T-cell (primary cell): ENCODE results near the gene MECP2. TPM values are rescaled to one million over a fixed set of nuclear protein-coding genes. Genes with fewer than 3 reads are reported as not detected.
A peak's percentile ranks its signal among the peaks of the same experiment; 100 is the strongest.

Experiments used
- ATAC-seq, 4 experiments: fragments of 200-7000 bp in 3 of 4; fragments of 150-1000 bp in 1 of 4; cut with Tn5 transposase; replicated peaks in 1 of 4; 1 replicate in 3 of 4; 2 replicates in 1 of 4; pipeline ENCODE4 v1.10.0; 2021; ENCODE audit warnings: moderate library complexity in 3 of 4, mild to moderate bottlenecking in 2 of 4, moderate number of reproducible peaks in 1 of 4
- CTCF ChIA-PET, 2 donors: fragments of 300-600 bp; sonication (Branson Sonifier 250); formaldehyde crosslinking; loops; one replicate each; lab custom pipeline; 2022; ENCODE audit warnings: antibody characterized with exemption in 2 of 2; lab: Charles Lee
- POLR2A ChIA-PET, 2 donors: fragments of 300-600 bp; sonication (Branson Sonifier 250); formaldehyde crosslinking; loops; one replicate each; lab custom pipeline; 2022; ENCODE audit warnings: antibody characterized with exemption in 2 of 2; lab: Charles Lee
- DNase-seq, 35 experiments: peaks; one replicate each; pipeline versions ENCODE4 v3.0.0 to v3.0.0-alpha.2; 2013 to 2023
- H3K27ac ChIP-seq: one replicate; pipeline ENCODE4 v1.5.1; 2013; ENCODE audit warnings: low read length
- H3K27me3 ChIP-seq, 2 experiments: replicated peaks in 1 of 2; 1 replicate in 1 of 2; 2 replicates in 1 of 2; pipeline versions ENCODE4 v1.6.1 to v1.7.0; 2013; ENCODE audit warnings: low read length in 1 of 2, mixed read lengths in 1 of 2; ENCODE audit not compliant: control insufficient read depth in 2 of 2, insufficient read depth in 2 of 2; ENCODE audit errors: extremely low read depth in 1 of 2
- H3K36me3 ChIP-seq, 2 donors: 1 replicate in 1 of 2; 2 replicates in 1 of 2; pipeline versions ENCODE4 v1.6.1 to v1.7.0; 2013; ENCODE audit warnings: low read length in 1 of 2; ENCODE audit not compliant: control insufficient read depth in 2 of 2, insufficient read depth in 1 of 2; ENCODE audit errors: extremely low read depth in 1 of 2
- H3K4me1 ChIP-seq, 2 experiments: 1 replicate in 1 of 2; 2 replicates in 1 of 2; pipeline versions ENCODE4 v1.6.1 to v1.7.0; 2013; ENCODE audit warnings: low read length in 2 of 2, mixed read lengths in 1 of 2; ENCODE audit not compliant: insufficient read depth in 2 of 2, control insufficient read depth in 1 of 2; ENCODE audit errors: extremely low read depth in 1 of 2
- H3K4me3 ChIP-seq, 2 donors: 1 replicate in 1 of 2; 2 replicates in 1 of 2; pipeline versions ENCODE4 v1.5.1 to v1.7.0; 2013; ENCODE audit warnings: mild to moderate bottlenecking in 2 of 2, low read length in 1 of 2, moderate library complexity in 1 of 2; ENCODE audit not compliant: control insufficient read depth in 1 of 2; ENCODE audit errors: extremely low read depth in 1 of 2
- H3K9me3 ChIP-seq: 2 replicates; pipeline ENCODE4 v1.7.0; 2013
- H3K27ac Mint-ChIP-seq, 2 donors: one replicate each; pipeline ENCODE4 v1.8.0; 2020 to 2021; ENCODE audit warnings: mild to moderate bottlenecking in 2 of 2, mixed read lengths in 2 of 2
- H3K27me3 Mint-ChIP-seq, 2 donors: one replicate each; pipeline ENCODE4 v1.8.0; 2021 to 2022; ENCODE audit warnings: mixed read lengths in 2 of 2
- H3K36me3 Mint-ChIP-seq: one replicate; pipeline ENCODE4 v1.8.0; 2021; ENCODE audit warnings: mixed read lengths
- H3K4me1 Mint-ChIP-seq, 3 donors: one replicate each; pipeline ENCODE4 v1.8.0; 2020 to 2022; ENCODE audit warnings: mixed read lengths in 3 of 3, mild to moderate bottlenecking in 1 of 3
- H3K4me3 Mint-ChIP-seq, 3 donors: one replicate each; pipeline ENCODE4 v1.8.0; 2020 to 2022; ENCODE audit warnings: mild to moderate bottlenecking in 3 of 3, mixed read lengths in 3 of 3, moderate library complexity in 3 of 3
- H3K9me3 Mint-ChIP-seq, 3 donors: one replicate each; pipeline ENCODE4 v1.8.0; 2020 to 2022; ENCODE audit warnings: mixed read lengths in 3 of 3
- WGBS: methylation state at CpG from one replicate; pipeline ENCODE4 v1.1.5; 2013; ENCODE audit warnings: missing lambda C conversion rate; ENCODE audit not compliant: insufficient coverage; 5-methylcytosine and 5-hydroxymethylcytosine counted together
- total RNA-seq, 35 experiments: library from RNA in 6 of 35; stranded (reverse) in 6 of 35; fragments of 120-200 nt in 1 of 35; gene quantifications; one replicate each; pipeline versions ENCODE4 v1.2.1 to v1.2.4 and lab custom pipeline; 2013 to 2026

MECP2 gene
- total RNA-seq, 5 donors from 2014 or later (not counting 1 experiment from before 2014, with no cell fraction given): 84.9 to 129 (median 100) TPM

- ATAC-seq (no peak), DNase-seq (no peak)
- no peaks in the 10 kb centered on the region for H3K27me3 ChIP-seq
- WGBS: 12% methylated on average over 5 of the region's 9 CpGs
- H3K27ac Mint-ChIP-seq: peak overlapping the region; percentile 92 to 94
- peaks cover 5 to 19% (median 19%) of the 10 kb centered on the region in 3 donors for H3K4me1 Mint-ChIP-seq
- no peaks in the 10 kb centered on the region for H3K9me3 Mint-ChIP-seq
- H3K36me3 Mint-ChIP-seq: peaks cover 3% of the 10 kb centered on the region
- no peaks in the 10 kb centered on the region for H3K9me3 ChIP-seq
- peaks cover 2 to 22% of the 10 kb centered on the region in 2 donors for H3K36me3 ChIP-seq
- peak overlapping the region; percentile 74 for H3K27ac ChIP-seq
- CTCF ChIA-PET: interaction anchor here in 1 of 2 donors (0.6 kb wide), 1 partner anchor 20 kb away, joined by 3 read pairs; no protein-coding TSS in a partner anchor
- H3K4me3 ChIP-seq: peak overlapping the region; percentile 11 to 54
- POLR2A ChIA-PET: interaction anchor here in 1 of 2 donors (0.5 kb wide), 1 partner anchor 69 kb away, joined by 3 read pairs; no protein-coding TSS in a partner anchor
- H3K4me3 Mint-ChIP-seq: peak overlapping the region; percentile 80 to 88 (median 87)
- H3K27me3 Mint-ChIP-seq: peaks cover 0 to 8% of the 10 kb centered on the region in 2 donors
- peaks cover 0 to 42% of the 10 kb centered on the region in 2 experiments for H3K4me1 ChIP-seq
Measured at GRCh38 chrX:154020536-154021115, 76.9 kb downstream of the MECP2 start.

DNA sequence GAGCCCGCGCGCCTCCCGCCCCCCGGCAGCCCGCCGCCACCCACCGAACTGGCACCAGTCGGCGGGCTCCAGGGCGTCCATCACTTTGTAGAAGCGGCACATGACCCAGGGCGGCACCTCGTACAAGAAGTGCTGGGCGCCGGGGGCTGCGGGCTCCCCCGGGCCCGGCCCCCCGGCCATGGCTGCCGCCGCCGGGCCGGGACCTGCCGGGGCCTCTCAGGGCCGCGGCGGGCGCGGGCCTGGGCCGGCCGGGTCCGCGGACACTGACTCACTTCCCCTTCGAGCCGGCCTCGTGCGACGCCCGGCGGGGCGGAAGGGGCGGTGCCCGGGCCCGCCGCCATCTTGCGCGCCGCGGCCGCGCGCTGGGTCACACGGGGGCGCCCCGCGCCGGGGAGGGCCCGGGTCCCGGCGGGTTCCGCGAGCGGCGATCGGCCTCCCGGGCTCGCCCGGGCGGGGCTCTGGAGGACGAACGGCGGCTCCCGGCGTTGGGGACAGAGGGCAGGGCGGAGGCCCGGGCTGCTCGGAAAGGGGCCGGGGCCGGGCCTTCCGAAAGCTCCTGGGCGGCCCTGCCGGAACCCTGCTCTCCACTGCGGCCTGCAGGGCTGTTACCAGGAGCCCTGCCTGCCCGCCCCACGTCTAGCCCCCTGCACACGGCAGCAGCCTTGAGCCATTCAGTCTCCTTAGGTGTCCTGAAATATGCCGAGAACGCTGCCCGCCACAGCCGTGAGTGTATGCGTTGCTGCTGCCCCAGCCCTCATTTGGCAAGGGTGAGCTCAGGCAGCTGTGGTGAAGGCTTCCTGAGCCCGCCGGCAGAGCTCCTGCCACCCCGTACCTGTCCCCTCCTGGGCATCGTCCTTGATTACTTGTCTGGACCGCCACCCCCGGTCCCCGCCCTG is 77.6 kb downstream of the MECP2 start, which contains the start of gene IRAK1:
IRAK1 (minus strand) TSS at position 270 of the 896 bp plus-strand sequence; CDS start at position 180, 90 bp downstream.
- Mint-ChIP-seq H3K36me3 (peaks cover 3% of the 10 kb centered on the region), H3K27me3 (peaks cover 0 to 8% of the 10 kb centered on the region in 2 donors), H3K4me1 (peaks cover 5 to 23% (median 22%) of the 10 kb centered on the region in 3 donors), H3K4me3 (peak within 1 kb of the TSS; percentile 80 to 88 (median 87)), H3K27ac (peak within 1 kb of the TSS; percentile 92 to 94), H3K9me3 (no peaks in the 10 kb centered on the region)
- 0% methylated on average over 71 of the region's 99 CpGs for WGBS
- H3K27ac ChIP-seq: peak within 1 kb of the TSS; percentile 74
- H3K9me3 ChIP-seq: no peaks in the 10 kb centered on the region
- POLR2A ChIA-PET: no interaction called here
- H3K4me3 ChIP-seq: peak within 1 kb of the TSS; percentile 49 to 55
- peak; percentile 80 to 83 (median 81) for ATAC-seq
- peaks cover 0 to 46% of the 10 kb centered on the region in 2 experiments for H3K4me1 ChIP-seq
- peak in 25 of 35 experiments; percentile 13 to 70 (median 26) for DNase-seq
- H3K36me3 ChIP-seq: peaks cover 2 to 20% of the 10 kb centered on the region in 2 donors
- CTCF ChIA-PET: interaction anchor here (0.5 to 0.8 kb wide), 3 partner anchors 20 to 116 kb away, joined by 3 to 11 read pairs (median 3); no protein-coding TSS in a partner anchor
- H3K27me3 ChIP-seq: no peaks in the 10 kb centered on the region

DNA sequence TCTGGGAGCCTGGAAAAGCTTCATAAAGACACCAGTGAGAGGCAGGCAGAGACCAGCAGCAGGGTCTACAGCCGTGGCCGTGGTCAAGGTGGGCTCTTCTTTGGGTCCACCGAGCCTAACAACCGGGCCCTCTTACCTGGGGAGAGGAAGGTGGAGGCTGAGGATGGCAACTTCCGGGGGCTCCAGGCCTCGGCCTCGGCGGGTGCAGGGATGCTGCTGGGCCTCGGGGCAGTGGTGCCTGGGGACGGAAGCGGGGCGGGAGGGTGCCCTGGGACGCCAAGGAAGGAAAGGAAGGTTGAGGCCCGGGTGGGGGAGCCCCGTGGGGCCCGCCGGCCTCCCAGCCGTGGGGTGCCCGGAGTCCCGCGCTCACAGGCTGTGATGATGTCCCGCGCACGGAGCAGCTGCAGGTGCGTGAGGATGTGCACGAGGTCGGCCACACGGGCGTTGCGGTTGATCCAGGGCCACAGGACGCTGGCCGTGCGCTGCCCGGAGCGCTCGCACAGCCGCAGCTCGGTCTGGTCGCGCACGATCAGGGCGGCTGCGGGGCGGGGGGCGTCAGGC is 78.4 kb downstream of the MECP2 start:
- POLR2A ChIA-PET: no interaction called here
- 0% methylated on average over 34 of the region's 45 CpGs for WGBS
- CTCF ChIA-PET: interaction anchor here in 1 of 2 donors (0.8 kb wide), 1 partner anchor 116 kb away, joined by 3 read pairs; no protein-coding TSS in a partner anchor
- H3K27me3 ChIP-seq: no peaks in the 10 kb centered on the region
- peaks cover 2 to 20% of the 10 kb centered on the region in 2 donors for H3K36me3 ChIP-seq
- Mint-ChIP-seq H3K27ac (peak overlapping the region; percentile 89 to 93), H3K4me1 (peaks cover 5 to 27% (median 26%) of the 10 kb centered on the region in 3 donors), H3K36me3 (peaks cover 3% of the 10 kb centered on the region), H3K27me3 (peaks cover 0 to 8% of the 10 kb centered on the region in 2 donors), H3K4me3 (peak overlapping the region; percentile 77 to 84 (median 84)), H3K9me3 (no peaks in the 10 kb centered on the region)
- H3K27ac ChIP-seq: peak overlapping the region; percentile 68
- peak in 4 of 35 experiments; percentile 10 to 33 (median 16) for DNase-seq
- peak; percentile 9 to 22 (median 16) for ATAC-seq
- H3K4me3 ChIP-seq: peak overlapping the region; percentile 49 to 55
- peaks cover 0 to 46% of the 10 kb centered on the region in 2 experiments for H3K4me1 ChIP-seq
- no peaks in the 10 kb centered on the region for H3K9me3 ChIP-seq

- no peaks in the 10 kb centered on the region for H3K9me3 Mint-ChIP-seq
- peak overlapping the region; percentile 89 to 93 for H3K27ac Mint-ChIP-seq
- Histone ChIP-seq H3K4me1 (peaks cover 0 to 51% of the 10 kb centered on the region in 2 experiments), H3K27ac (peak overlapping the region; percentile 68), H3K4me3 (peak overlapping the region; percentile 49 to 55), H3K27me3 (no peaks in the 10 kb centered on the region), H3K36me3 (peaks cover 2 to 20% of the 10 kb centered on the region in 2 donors), H3K9me3 (no peaks in the 10 kb centered on the region)
- ATAC-seq: no peak
- no peak for DNase-seq
- peaks cover 5 to 28% (median 27%) of the 10 kb centered on the region in 3 donors for H3K4me1 Mint-ChIP-seq
- WGBS: 0% methylated on average over 1 of the region's 15 CpGs
- ChIA-PET POLR2A (no interaction called here), CTCF (interaction anchor here in 1 of 2 donors (0.6 kb wide), 1 partner anchor 41 kb away, joined by 3 read pairs; no protein-coding TSS in a partner anchor)
- peak overlapping the region; percentile 77 to 84 (median 84) for H3K4me3 Mint-ChIP-seq
- H3K27me3 Mint-ChIP-seq: peaks cover 0 to 8% of the 10 kb centered on the region in 2 donors
- peaks cover 3% of the 10 kb centered on the region for H3K36me3 Mint-ChIP-seq
Measured at GRCh38 chrX:154018518-154019060, 78.9 kb downstream of the MECP2 start.

- Histone ChIP-seq H3K4me3 (peak overlapping the region in 1 of 2 donors; percentile 55), H3K4me1 (peaks cover 0 to 57% of the 10 kb centered on the region in 2 experiments), H3K27ac (peak overlapping the region; percentile 68), H3K27me3 (no peaks in the 10 kb centered on the region), H3K9me3 (no peaks in the 10 kb centered on the region), H3K36me3 (peaks cover 2 to 26% of the 10 kb centered on the region in 2 donors)
- ATAC-seq: no peak
- 79% methylated on average over 11 of the region's 26 CpGs for WGBS
- no peaks in the 10 kb centered on the region for H3K9me3 Mint-ChIP-seq
- DNase-seq: no peak
- peak overlapping the region; percentile 89 to 93 for H3K27ac Mint-ChIP-seq
- CTCF ChIA-PET: interaction anchor here in 1 of 2 donors (0.6 kb wide), 1 partner anchor 41 kb away, joined by 3 read pairs; no protein-coding TSS in a partner anchor
- peaks cover 5 to 30% (median 27%) of the 10 kb centered on the region in 3 donors for H3K4me1 Mint-ChIP-seq
- POLR2A ChIA-PET: no interaction called here
- H3K36me3 Mint-ChIP-seq: peaks cover 3% of the 10 kb centered on the region
- H3K27me3 Mint-ChIP-seq: peaks cover 0 to 5% of the 10 kb centered on the region in 2 donors
- peak overlapping the region; percentile 77 to 84 (median 84) for H3K4me3 Mint-ChIP-seq
Measured at GRCh38 chrX:154017766-154018517, 79.6 kb downstream of the MECP2 start.
